Fibroblast of villous mesenchyme (primary cell): Measurements from ENCODE around the gene UTP18. TPM values are rescaled to one million over a fixed set of nuclear protein-coding genes. Genes with fewer than 3 reads are reported as not detected.

ENCODE experiments used
- DNase-seq: peaks from one replicate; pipeline ENCODE4 v3.0.0-alpha.2; 2010; ENCODE audit warnings: low read depth
- H3K4me3 ChIP-seq: 2 replicates; pipeline ENCODE4 v1.5.1; 2011; ENCODE audit warnings: low read depth, mild to moderate bottlenecking, low read length
- total RNA-seq: library from RNA; depleted of rRNA; stranded (reverse); fragments of >200 nt; gene quantifications from 2 replicates; pipeline ENCODE4 v1.2.3, GENCODE V29; 2012
- TF ChIP-seq, protein P1 (sequence below): IDR thresholded peaks from 2 replicates; pipeline ENCODE4 v1.5.1; 2012; ENCODE audit warnings: low read depth, mild to moderate bottlenecking, low read length; ENCODE audit not compliant: insufficient read depth

UTP18 gene
- total RNA-seq, 1 donor: 44.0 TPM

DNA sequence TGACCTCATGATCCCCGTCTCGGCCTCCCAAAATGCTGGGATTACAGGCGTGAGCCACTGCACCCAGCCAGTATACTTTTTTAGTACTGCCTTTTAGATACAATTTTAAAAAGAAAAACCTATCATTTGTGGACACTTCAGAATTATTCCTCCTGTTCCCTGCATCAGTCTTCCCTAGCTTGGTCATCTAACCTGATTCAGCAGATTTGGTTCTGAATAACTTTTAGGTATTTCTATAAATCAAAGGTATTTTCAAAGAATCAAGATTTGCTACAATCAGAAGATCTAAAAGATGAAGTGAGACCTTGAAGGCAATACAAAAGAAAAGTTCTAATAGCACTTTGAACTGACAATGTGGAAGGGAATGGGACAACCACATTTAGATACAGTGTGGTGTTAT lies 30.5 kb upstream of the UTP18 start:
- no peak for DNase-seq
- H3K4me3 ChIP-seq: no peak overlapping the region
- TF ChIP-seq, protein P1, sequence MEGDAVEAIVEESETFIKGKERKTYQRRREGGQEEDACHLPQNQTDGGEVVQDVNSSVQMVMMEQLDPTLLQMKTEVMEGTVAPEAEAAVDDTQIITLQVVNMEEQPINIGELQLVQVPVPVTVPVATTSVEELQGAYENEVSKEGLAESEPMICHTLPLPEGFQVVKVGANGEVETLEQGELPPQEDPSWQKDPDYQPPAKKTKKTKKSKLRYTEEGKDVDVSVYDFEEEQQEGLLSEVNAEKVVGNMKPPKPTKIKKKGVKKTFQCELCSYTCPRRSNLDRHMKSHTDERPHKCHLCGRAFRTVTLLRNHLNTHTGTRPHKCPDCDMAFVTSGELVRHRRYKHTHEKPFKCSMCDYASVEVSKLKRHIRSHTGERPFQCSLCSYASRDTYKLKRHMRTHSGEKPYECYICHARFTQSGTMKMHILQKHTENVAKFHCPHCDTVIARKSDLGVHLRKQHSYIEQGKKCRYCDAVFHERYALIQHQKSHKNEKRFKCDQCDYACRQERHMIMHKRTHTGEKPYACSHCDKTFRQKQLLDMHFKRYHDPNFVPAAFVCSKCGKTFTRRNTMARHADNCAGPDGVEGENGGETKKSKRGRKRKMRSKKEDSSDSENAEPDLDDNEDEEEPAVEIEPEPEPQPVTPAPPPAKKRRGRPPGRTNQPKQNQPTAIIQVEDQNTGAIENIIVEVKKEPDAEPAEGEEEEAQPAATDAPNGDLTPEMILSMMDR: no peak

- TF ChIP-seq, protein P1: no peak
- no peak overlapping the region for H3K4me3 ChIP-seq
- no peak for DNase-seq
These were observed 30.0 kb upstream of the UTP18 start for GRCh38 chr17:51230306-51230705.

GRCh38 chr17:51231999-51232398 lies 28.3 kb upstream of the UTP18 start:
- no peak for DNase-seq
- no peak overlapping the region for H3K4me3 ChIP-seq
- TF ChIP-seq, protein P1: no peak

DNA sequence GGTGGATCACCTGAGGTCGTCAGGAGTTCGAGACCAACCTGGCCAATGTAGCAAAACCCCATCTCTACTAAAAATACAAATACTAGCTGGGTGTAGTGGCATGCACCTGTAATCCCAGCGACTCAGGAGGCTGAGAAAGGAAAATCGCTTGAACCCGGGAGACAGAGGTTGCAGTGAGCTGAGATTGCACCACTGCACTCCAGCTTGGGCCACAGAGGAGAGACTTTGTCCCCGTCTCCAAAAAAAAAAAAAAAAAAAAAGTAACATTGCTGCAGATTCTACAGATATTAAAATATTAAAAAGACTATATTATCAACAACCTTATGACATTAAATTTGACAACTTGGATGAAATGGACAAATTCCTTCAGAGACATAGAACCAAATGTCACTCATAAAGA lies 26.2 kb upstream of the UTP18 start:
- TF ChIP-seq, protein P1: no peak

DNA sequence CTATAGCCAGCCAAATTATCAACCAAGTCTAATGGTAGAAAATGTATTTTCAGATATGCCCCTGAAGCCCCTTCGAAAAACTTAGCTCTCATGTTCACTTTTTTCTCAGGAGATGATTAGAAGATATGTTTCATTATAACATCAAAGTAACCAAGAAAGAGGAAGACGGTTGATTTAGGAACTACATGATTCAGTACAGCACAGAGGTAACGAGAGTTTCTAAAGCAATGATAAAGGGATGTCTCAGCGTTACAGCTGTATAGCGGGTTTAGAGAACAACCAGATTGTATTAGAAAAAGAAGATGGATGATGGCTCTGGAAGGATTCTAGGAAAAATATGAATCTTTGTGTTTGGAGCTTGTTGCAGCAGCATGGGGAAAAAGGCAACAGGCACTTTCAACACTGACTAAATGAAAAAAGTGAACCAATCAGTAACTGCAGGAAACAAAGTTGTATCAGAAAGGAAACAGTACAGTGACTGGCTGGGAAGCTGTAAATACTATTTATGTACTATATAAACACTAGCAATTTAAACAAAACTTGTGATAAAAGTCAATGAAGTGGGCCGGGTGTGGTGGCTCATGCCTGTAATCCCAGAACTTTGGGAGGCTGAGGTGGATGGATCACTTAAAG lies 22.0 kb upstream of the UTP18 start:
- DNase-seq: no peak
- no peak overlapping the region for H3K4me3 ChIP-seq
- TF ChIP-seq, protein P1: no peak

More for the DNA sequence above, 26.2 kb upstream of the UTP18 start:
- DNase-seq: no peak
- H3K4me3 ChIP-seq: no peak overlapping the region

DNA sequence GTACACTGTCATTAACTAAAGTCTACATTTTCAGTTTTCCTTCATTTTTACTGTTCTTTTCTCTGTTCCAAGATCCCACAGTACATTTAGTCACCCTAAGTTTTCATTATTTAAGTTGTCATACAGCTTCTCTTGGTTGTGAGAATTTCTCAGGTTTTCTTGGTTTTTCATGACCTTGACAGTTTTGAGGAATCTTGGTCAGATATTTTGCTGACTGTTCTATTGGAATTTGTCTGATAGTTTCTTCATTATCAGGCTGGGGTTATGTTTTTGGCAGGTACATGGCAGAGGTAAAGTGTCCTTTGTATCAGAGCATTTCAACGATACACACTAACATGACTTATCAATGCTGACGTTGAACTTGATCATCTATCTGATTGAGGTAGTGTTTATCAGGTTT lies 20.1 kb upstream of the UTP18 start:
- no peak for DNase-seq
- TF ChIP-seq, protein P1: no peak
- H3K4me3 ChIP-seq: no peak overlapping the region

DNA sequence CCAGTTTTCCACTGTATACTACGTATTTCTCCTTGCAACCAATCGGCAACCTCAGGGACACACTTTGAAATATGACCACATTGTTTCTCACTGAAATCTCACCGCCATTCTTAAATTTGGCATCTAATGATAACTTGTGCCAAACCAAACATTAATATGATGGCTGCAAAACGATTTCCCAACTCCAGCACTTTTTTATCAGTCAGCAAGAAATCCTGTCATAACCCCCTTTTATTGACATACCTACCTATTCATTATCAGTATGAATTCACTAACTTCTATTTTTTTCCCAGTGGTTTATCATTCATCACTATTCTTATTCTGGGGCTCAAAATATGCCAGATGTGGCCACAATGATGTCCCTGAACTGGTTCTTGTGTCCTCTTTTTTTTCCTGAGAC lies 16.3 kb upstream of the UTP18 start:
- no peak overlapping the region for H3K4me3 ChIP-seq
- DNase-seq: no peak
- TF ChIP-seq, protein P1: no peak
